Brain microvascular endothelial cell (primary cell): ENCODE measurements around the gene MBD2.
A peak's percentile ranks its signal among the peaks of the same experiment; 100 is the strongest.
"Not testable (repeated sequence)": the region's sequence is repeated elsewhere in the genome, so short reads cannot be mapped to it uniquely, and the experiment has no call there.

ENCODE experiments used
- DNase-seq: peaks from one replicate; pipeline ENCODE4 v3.0.0-alpha.2; 2020
- H3K27ac ChIP-seq: fragments of 250-450 bp; sonication (Bioruptor Pico); 2 replicates; pipeline ENCODE4 v1.5.1; 2020; ENCODE audit warnings: mild to moderate bottlenecking, moderate library complexity
- H3K27me3 ChIP-seq: fragments of 250-450 bp; sonication (Bioruptor Pico); replicated peaks from 2 replicates; pipeline ENCODE4 v1.5.1; 2020; ENCODE audit warnings: mild to moderate bottlenecking
- H3K36me3 ChIP-seq: fragments of 250-450 bp; sonication (Bioruptor Pico); replicated peaks from 2 replicates; pipeline ENCODE4 v1.5.1; 2020; ENCODE audit warnings: mild to moderate bottlenecking
- H3K4me3 ChIP-seq: 2 replicates; pipeline ENCODE4 v1.5.1; 2011; ENCODE audit warnings: low read depth, mild to moderate bottlenecking, control low read depth, low read length, moderate library complexity
- in situ Hi-C: cut with HindIII; loops from 2 replicates; pipeline ENCODE4 v1.10.0; 2017; ENCODE audit warnings: low sequenced_read_pairs, low pct_ligation_motif_present
- TF ChIP-seq, protein P1 (sequence below): IDR thresholded peaks from 2 replicates; pipeline ENCODE4 v1.5.1; 2011; ENCODE audit warnings: low read depth, mild to moderate bottlenecking, moderate library complexity, low read length, control low read depth, inconsistent platforms; ENCODE audit errors: missing control alignments

MBD2 gene

GRCh38 chr18:54261894-54262293 is 37.4 kb upstream of the MBD2 start:
- H3K27ac ChIP-seq = no peak overlapping the region
- in situ Hi-C loops = no loop called here
- H3K27me3 ChIP-seq = no peaks in the 10 kb centered on the region
- H3K4me3 ChIP-seq = no peak overlapping the region
- TF ChIP-seq, protein P1, sequence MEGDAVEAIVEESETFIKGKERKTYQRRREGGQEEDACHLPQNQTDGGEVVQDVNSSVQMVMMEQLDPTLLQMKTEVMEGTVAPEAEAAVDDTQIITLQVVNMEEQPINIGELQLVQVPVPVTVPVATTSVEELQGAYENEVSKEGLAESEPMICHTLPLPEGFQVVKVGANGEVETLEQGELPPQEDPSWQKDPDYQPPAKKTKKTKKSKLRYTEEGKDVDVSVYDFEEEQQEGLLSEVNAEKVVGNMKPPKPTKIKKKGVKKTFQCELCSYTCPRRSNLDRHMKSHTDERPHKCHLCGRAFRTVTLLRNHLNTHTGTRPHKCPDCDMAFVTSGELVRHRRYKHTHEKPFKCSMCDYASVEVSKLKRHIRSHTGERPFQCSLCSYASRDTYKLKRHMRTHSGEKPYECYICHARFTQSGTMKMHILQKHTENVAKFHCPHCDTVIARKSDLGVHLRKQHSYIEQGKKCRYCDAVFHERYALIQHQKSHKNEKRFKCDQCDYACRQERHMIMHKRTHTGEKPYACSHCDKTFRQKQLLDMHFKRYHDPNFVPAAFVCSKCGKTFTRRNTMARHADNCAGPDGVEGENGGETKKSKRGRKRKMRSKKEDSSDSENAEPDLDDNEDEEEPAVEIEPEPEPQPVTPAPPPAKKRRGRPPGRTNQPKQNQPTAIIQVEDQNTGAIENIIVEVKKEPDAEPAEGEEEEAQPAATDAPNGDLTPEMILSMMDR = no peak
- no peaks in the 10 kb centered on the region for H3K36me3 ChIP-seq
- no peak for DNase-seq

DNA sequence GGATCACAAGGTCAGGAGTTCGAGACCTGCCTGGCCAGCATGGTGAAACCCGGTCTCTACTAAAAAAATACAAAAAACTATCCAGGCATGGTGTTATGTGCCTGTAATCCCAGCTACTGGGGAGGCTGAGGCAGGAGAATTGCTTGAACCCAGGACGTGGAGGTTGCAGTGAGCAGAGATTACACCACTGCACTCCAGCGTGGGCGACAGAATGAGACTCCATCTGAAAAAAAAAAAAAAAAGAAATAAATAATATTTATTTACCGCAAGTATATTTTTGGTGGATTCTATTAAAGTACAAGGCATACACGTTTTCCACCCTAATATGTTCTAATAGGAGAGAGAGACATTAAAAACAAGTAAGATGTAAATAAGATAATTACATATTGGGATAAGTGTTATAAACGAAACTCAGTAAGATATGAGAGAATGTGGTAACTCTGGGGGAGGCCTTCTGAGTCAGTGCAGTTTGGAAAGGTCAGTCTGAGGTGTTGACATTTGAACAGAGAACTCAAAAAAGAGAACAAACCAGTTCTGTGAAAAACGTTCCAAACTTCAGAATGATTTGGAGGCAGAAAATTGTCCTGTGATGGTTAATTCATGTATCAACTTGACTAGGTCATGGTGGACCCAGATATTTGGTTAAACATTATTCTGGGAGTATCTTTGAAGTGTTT is 36.1 kb upstream of the MBD2 start:
- Histone ChIP-seq H3K4me3 (no peak overlapping the region), H3K27me3 (no peaks in the 10 kb centered on the region), H3K36me3 (no peaks in the 10 kb centered on the region), H3K27ac (no peak overlapping the region)
- in situ Hi-C loops = no loop called here
- TF ChIP-seq, protein P1 = no peak
- DNase-seq = no peak

DNA sequence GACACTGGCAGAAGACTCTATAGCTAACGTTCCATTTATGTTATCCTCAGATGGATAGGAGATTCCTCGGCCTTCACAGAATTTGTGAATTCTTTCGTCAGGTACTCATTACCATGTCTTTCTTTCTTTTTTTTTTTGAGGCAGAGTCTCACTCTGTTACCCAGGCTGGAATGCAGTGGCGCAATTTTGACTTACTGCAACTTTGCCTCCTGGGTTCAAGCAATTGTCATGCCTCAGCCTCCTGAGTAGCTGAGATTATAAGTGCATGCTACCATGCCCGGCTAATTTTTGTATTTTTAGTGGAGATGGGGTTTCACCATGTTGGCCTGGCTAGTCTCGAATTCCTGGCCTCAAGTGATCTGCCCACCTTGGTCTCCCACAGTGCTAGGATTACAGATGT is 33.3 kb upstream of the MBD2 start:
- H3K27me3 ChIP-seq, H3K36me3 ChIP-seq, DNase-seq, H3K4me3 ChIP-seq, in situ Hi-C loops, H3K27ac ChIP-seq: not testable (repeated sequence)

- TF ChIP-seq, protein P1 = no peak
- H3K4me3 ChIP-seq = no peak overlapping the region
- no peak for DNase-seq
- no peaks in the 10 kb centered on the region for H3K36me3 ChIP-seq
- in situ Hi-C loops = no loop called here
- no peak overlapping the region for H3K27ac ChIP-seq
- H3K27me3 ChIP-seq = no peaks in the 10 kb centered on the region
Measured at GRCh38 chr18:54257015-54257414, 32.5 kb upstream of the MBD2 start.

DNA sequence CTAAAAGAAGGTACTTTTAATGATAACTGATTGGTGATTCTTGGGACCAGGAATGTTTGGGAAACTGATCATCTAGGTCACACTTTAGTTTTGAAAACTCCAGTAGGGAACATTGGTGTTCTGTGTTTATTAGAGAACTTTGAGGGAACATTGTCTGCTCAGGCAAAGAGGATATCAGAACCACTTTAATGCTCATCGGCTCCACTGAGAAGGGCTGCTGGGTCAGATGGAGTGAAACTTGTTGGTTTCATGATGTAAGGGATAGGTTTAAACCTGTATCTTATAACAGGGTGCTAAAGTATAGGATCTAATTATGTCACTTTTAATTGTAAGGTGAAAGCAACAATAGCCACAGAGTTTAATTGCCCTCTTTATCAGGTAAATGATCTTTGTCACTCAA is 30.7 kb upstream of the MBD2 start:
- in situ Hi-C loops = no loop called here
- Histone ChIP-seq H3K36me3 (no peaks in the 10 kb centered on the region), H3K27ac (no peak overlapping the region), H3K4me3 (no peak overlapping the region), H3K27me3 (no peaks in the 10 kb centered on the region)
- TF ChIP-seq, protein P1 = no peak
- DNase-seq = no peak

GRCh38 chr18:54254265-54254758 is 29.8 kb upstream of the MBD2 start:
- peak overlapping the region; percentile 15 for H3K4me3 ChIP-seq
- TF ChIP-seq, protein P1 = no peak
- no peak overlapping the region for H3K27ac ChIP-seq
- no peaks in the 10 kb centered on the region for H3K27me3 ChIP-seq
- in situ Hi-C loops = no loop called here
- peak; percentile 27 for DNase-seq
- H3K36me3 ChIP-seq = no peaks in the 10 kb centered on the region
